Stimulated activated CD8-positive, alpha-beta memory T cell treated with anti-CD3 and anti-CD28 coated beads, Interleukin-15, amount 100 ng/mL, for 4 hours (primary cell): ENCODE measurements around the gene ACTN3.
"Not testable (repeated sequence)": the region's sequence is repeated elsewhere in the genome, so short reads cannot be mapped to it uniquely, and the experiment has no call there.

ENCODE experiments used
- DNase-seq, 2 donors: peaks; one replicate each; pipeline ENCODE4 v3.0.0-alpha.2; 2020; ENCODE audit warnings: low read depth in 2 of 2

Gene ACTN3

GRCh38 chr11:66546368-66546965, at the start of gene ACTN3:
Gene ACTN3, plus strand, starts transcription at chr11:66546903. Its CDS starts 35 bp downstream, at chr11:66546938.
- no peak for DNase-seq

- no peak for DNase-seq
These were observed 49.5 kb upstream of the ACTN3 start for GRCh38 chr11:66497206-66497605.

- DNase-seq = no peak
These were observed 48.2 kb upstream of the ACTN3 start for GRCh38 chr11:66498506-66498905.

GRCh38 chr11:66505276-66505816, 41.4 kb upstream of the ACTN3 start:
- DNase-seq = no peak

- no peak for DNase-seq
These were observed 37.6 kb upstream of the ACTN3 start for GRCh38 chr11:66509131-66509561.

- DNase-seq = peak; percentile 50 to 52
These were observed 36.3 kb upstream of the ACTN3 start, which contains the start of gene BBS1 for GRCh38 chr11:66510271-66510989. Gene BBS1, plus strand, starts transcription at chr11:66510635. Its CDS starts 25 bp downstream, at chr11:66510660.

- no peak for DNase-seq
These were observed 35.7 kb upstream of the ACTN3 start for GRCh38 chr11:66510990-66511339.

- no peak for DNase-seq
These were observed 23.1 kb upstream of the ACTN3 start for GRCh38 chr11:66523611-66524010.

- no peak for DNase-seq
These were observed 22.2 kb upstream of the ACTN3 start for GRCh38 chr11:66524304-66525040.

- no peak for DNase-seq
These were observed 17.6 kb upstream of the ACTN3 start for GRCh38 chr11:66529069-66529468.

- DNase-seq = no peak
These were observed 17.0 kb upstream of the ACTN3 start for GRCh38 chr11:66529655-66530054.

- DNase-seq = no peak
These were observed 15.6 kb upstream of the ACTN3 start for GRCh38 chr11:66530927-66531709.

GRCh38 chr11:66531841-66532240, 14.9 kb upstream of the ACTN3 start:
- DNase-seq = no peak

- DNase-seq = no peak
These were observed 13.9 kb upstream of the ACTN3 start for GRCh38 chr11:66532784-66533183.

GRCh38 chr11:66539170-66539869, 7.4 kb upstream of the ACTN3 start:
- no peak for DNase-seq

GRCh38 chr11:66539870-66540213, 6.9 kb upstream of the ACTN3 start:
- no peak for DNase-seq

GRCh38 chr11:66540598-66540997, 6.1 kb upstream of the ACTN3 start:
- not testable (repeated sequence) for DNase-seq

- DNase-seq = no peak
These were observed 4.8 kb upstream of the ACTN3 start for GRCh38 chr11:66541892-66542291.

GRCh38 chr11:66542362-66542761, 4.3 kb upstream of the ACTN3 start:
- DNase-seq = no peak

- peak; percentile 25 for DNase-seq
These were observed 3.2 kb upstream of the ACTN3 start for GRCh38 chr11:66543263-66544107.
